HG03432 (cell line): ENCODE data around the gene PDIK1L.

Experiments used
- ATAC-seq: cut with Tn5 transposase; IDR thresholded peaks from one replicate; pipeline ENCODE4 v1.9.1; 2021; ENCODE audit warnings: mild to moderate bottlenecking, moderate library complexity; ENCODE audit not compliant: unreplicated experiment

The PDIK1L gene

DNA sequence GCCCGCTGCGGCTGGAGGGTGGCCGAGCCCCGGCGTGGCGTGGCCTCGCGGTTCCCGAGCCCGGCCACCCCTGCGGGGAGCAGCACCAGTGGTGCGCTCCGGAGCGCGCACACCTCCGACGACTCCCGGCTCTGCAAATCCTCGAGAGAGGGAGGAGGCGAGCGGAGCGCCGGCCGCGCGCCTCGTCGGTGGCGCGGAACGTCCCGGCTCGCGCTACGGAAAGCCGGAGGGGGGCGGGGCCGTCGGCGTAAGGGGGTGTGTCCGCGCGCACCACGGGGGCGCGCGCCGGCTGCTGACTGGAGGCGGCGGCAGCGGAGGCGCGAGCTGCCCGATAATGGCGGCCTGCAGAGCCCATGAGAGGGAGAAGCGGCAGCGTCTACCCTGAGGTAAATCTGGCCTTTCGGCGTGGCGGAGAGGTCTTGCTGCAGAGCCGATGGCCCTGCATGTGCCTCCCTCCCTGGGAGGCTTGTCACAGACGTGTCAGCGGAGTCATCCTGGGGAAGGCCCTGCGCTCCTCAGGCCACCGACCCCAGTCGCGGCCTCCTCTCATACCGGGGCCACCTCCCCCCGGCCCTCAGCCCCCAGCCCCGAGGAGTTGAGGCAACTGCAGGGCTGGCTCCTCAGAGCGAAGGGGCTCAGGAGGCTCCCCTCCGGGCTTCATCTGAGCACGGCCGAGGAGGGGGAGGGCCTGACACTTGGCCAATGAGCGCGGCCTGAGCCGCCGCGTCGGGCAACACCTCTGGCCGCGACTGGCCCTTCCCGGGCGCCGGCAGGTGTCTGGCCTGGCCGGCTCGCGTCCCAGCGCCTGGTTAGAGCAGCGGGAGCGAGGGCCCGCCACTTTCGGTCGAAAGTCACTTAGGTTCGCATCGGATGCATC is at the start of gene PDIK1L:
PDIK1L (plus strand) TSS at position 295 of the 877 bp plus-strand sequence. CDS start 2,485 bp downstream, outside the sequence.
- ATAC-seq, result peak; percentile 75

DNA sequence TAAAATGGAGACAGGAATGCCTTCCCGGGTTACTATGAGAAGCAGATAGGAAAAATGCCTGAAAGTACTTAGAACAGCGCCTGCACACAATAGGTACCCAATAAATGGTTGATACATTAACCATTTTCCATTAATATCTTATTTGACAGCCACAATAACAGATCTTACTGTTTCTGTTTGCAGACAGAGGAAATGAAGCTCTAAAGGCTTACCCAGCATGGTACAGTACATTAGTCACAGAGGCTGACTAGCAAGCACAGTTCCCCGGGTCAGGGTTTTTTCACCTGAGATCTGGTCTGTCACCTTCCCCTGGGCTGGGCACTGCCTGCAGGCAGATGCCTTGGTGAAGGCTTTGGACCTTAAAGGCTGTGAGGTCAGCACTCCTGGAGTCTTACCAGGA is 47.1 kb upstream of the PDIK1L start:
- ATAC-seq, result no peak

DNA sequence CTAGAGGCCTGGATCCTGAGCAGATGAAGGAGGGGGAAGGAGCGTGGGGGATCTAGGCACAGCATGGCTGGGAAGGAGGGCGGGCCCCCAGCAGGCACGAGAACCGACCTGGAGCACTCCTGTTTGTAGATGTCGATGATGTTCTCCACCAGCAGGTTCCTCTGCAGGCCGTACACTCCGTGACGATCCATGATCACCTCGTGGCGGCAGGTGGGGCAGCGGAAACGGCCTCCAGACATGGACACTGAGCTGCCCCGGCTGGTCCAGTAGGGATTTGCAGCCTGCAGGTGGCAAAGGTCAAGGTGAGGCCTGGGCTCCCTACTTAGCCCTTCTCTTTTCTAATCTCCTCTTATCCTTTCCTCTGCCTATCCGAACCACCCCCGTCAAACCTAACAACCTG is 45.5 kb upstream of the PDIK1L start:
- ATAC-seq, result no peak

DNA sequence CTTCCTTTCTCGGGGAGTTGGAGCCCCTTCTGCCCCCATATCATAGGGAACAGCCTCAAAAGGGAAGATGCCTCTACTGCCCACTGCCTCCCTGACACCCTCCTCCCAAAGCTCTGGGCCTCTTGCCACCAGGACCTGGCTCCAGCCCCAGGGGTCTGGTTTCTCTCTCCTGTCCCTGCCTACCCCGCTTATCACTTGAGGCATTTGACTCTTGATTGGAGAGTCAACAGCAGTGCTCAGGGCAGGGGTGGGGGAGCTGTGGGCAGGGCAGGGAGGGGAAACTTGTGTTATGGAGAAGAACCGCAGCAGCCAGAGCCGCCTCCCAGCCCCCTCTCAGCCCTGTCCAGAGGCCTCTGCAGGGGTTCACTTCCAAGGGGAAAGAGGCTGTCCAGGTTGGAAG is 44.8 kb upstream of the PDIK1L start:
- no peak for ATAC-seq

DNA sequence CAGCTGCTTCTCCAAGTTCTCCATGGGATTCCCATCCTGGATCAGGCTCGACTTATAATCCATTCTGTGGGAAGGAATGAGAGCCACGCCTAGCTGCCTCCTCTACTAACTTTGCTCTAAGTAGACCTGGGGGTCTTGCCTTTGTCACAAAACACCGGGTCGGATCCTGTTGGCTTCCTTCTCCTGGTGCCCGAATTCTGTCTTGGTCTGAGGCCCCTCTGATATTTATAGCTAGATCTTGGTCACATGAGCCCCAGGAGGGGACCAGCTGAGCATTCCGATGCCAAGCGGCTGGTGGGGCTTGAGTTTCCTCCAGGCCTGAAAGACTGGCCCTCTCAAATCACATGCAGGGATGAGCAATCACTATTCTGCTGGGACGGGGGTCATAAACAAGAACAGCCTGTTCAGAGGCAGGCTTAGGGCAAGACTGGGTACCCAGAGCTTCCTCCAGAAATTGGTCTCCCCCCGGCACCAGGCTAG is 44.2 kb upstream of the PDIK1L start, which contains the start of gene TRIM63:
TRIM63 (minus strand) TSS at position 199 of the 480 bp plus-strand sequence; CDS start at position 63, 136 bp downstream.
- no peak for ATAC-seq

DNA sequence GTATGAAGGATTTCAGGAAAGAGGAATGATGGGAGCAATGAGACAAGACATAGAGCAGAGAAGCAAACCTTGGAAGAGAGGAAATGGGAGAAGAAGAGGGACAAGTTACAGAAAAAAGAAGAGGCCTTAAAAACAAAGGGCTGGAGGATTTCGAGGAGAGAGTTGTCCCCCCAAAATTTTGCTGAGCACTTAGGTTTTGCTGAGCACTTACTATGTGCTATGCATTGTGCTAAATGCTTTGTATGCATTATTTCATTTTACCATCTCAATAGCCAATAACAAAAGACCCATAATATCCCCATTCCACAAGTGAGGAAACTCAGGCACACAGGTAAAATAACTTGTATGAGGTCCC is 41.7 kb upstream of the PDIK1L start:
- no peak for ATAC-seq

DNA sequence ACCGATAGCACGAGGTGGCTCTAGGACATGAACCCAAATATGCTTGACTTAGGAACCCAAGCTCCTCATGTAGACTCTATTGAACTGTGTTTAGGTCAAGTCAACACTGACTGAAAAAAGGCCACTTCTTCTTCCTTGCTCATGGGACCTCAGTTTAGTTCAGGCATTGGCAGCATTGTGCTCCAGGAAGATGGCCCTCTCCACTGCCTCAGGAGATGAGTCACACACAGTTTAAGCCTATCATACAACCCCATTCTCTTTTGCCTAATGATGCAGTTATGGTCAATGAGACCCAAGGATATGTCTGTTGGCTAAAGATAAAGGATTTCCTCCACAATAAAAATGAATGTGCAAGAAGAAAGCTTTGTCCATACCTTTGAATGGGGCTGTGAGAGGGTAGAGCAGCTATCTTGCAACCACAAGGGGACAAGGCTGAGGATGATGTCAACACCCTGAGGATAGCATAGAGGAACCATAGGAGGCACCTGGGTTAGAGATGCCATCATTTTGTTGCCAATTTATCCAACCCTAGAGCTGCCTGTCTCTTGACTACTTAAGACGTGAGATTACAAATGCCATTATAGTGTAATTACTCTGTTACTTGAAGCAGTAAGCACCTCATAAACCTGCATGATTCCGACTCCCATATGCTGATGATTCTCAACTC is 41.2 kb upstream of the PDIK1L start:
- no peak for ATAC-seq

DNA sequence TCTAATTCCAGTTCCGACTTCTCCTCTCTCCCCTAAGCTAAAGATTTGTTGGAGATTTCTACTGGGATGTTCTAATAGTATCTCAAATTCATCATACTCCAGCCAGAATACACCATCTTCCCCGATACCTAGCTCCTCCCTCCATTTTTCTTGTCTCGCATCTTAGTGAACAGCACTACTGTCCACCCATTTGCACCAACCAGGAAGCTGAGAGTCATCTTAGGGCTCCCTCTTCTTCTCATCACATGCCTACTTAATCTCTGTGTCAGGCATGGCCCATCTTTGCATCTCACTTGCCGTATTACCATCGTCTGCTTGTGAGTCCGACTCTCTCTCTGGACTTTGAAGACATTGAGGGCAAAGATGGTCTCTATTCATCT is 40.7 kb upstream of the PDIK1L start:
- no peak for ATAC-seq

DNA sequence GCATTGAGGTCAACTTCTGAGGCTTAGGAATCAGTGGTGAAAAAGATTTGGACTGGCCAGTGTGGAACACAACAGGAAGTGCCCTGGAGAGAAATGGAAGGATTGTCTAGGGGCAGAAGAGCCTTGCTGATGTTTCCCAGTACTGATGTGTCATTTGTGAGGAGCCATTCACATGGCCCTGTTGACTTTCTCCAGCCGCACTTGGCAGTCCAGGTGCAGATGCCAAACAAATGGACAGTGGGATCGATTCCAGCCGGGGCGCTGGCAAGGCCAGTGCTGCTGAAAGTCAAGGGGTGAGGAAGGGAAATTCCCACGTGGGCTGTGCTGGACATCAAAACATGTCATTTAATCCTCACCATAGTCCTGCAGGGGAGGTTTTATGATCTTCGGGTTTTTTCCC is 39.3 kb upstream of the PDIK1L start:
- ATAC-seq, result no peak

DNA sequence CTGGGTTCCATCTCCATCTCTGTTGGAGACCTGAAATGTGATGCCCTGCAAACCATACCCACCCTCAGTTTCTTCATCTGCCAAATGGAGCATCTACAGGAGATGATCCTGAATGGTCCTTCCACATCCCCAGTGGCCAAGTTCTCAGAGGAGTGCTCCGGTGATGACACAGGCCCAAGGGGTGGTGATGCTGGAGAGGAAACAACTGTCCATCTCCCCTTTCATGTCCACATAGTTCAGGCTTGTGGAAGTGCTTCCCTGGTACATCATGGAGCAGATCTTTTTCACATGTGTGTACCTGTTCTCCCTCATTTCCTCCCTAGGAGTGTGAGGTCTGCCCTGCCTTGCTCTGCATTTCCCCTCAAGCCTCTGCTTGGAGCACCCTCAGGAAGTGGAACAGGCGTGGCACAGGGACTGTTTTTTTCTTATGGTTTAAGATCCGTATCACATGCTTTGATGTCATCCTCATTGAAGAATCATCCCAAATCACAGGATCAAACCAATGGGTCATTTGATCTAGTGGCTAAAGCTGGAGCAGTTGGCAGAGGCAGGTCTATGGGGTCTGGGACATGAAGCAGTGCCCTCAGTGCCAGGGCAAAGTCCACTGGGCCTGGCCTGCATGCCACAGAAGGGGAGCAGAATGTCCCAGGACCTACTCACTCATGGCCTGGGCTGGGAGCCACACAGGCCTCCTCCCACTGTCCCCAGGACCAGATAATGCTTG is 36.0 kb upstream of the PDIK1L start:
- no peak for ATAC-seq

DNA sequence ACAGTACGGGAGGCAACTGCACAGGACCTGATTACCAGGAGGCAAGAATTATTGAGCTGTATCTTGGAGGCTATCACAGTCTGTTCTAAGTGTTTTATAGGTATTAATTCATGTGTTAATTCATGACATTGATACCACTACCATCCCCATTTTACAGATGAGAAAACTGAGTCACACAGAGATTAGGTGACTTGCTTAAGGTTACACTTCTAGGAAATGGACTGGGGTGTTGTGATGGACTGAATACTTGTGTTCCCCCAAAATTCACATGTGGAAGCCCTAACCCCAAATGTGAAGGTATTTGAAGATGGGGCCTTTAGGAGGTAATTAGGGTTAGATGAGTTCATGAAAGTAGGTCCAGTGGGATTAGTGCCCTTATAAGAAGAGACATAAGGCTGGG is 34.1 kb upstream of the PDIK1L start:
- ATAC-seq, result no peak

DNA sequence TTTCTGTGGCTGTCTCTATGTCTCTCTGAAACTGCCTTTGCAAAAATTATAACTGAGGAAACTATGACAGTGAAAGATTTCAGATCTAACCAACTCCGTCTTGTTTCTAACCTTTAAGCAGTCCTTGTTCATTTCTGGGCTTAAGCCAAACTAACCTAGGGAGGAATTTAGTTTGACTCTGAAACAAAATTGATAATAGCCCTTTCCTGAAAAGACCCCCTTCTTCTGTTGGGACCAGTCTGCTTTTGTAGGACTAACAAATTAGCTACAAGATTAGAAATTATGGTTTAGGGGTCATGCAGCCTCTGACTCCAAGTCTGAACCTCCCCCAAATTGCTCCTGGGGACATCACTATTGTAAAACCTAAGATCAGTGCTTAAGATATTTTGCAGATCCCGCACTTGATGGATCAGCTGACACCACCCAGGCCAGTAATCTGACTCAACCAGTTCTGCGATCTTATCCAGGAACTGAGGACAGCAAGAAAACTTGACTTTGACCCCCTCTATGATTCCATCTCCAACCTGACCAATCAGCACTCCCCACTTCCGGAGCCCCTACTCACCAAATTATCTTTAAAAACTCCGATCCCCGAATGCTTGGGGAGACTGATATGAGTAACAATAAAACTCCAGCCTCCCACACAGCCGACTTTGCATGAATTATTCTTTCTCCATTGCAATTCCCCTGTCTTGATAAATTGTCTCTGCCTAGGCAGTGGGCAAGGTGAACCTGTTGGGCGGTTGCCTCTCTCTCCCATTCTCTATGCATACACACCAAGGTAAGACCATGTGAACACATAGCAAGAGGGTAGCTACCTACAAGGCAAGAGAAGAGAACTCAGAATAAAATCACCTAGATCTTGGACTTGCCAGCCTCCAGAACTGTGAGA is 33.1 kb upstream of the PDIK1L start:
- no peak for ATAC-seq

DNA sequence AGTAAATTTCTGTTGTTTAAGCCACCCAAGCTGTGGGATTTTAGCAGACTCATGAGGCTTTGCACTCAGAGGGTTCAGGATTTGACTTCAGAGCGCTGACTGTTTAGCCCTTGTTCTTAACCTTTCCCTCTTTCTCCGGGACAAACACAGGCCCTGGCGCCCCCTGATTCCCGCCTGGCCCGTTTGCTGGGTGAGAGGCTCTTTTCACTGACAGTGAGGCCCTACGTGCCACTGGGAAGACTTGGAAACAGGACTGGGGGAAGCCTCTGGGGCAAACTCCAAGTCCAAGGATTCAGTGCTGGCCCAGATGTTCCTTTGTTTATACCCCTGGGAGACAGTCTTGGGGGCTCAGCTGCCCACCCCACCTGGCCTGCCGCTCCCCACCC is 32.5 kb upstream of the PDIK1L start:
- no peak for ATAC-seq

DNA sequence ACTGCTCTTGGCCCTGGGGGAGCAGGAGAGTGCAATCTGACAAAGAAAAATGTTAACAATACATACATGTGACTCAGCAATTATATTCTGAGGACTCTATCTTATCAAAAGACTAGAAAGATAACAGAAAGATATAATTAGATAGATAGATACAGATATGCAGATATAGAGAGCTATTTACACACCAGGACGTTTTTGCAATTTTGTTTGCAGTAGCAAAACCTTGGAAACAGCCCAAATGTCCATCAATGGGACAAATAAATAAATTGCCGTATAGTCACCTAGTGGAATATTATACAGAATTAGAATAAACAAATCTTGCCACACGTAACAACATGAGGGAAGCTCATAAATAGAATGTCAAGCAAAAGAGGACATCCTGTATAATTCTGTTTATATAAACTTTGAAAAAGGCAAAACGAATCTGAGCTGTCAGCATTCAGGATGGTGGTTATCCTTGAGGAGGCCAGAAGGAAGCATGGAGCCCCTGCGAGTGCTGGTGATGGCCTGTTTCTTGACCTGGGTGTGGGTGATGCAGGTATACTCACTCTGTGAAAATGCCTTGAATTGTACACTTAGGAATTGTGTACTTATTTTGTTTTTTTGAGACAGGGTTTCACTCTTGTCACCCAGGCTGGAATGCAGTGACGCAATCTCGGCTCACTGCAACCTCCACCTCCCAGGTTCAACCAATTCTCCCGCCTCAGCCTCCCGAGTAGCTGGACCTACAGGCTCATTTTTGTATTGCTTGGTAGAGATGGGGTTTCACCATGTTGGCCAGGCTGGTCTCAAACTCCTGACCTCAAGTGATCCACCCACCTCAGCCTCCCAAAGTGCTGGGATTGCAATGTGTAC is 31.4 kb upstream of the PDIK1L start:
- ATAC-seq, result no peak

DNA sequence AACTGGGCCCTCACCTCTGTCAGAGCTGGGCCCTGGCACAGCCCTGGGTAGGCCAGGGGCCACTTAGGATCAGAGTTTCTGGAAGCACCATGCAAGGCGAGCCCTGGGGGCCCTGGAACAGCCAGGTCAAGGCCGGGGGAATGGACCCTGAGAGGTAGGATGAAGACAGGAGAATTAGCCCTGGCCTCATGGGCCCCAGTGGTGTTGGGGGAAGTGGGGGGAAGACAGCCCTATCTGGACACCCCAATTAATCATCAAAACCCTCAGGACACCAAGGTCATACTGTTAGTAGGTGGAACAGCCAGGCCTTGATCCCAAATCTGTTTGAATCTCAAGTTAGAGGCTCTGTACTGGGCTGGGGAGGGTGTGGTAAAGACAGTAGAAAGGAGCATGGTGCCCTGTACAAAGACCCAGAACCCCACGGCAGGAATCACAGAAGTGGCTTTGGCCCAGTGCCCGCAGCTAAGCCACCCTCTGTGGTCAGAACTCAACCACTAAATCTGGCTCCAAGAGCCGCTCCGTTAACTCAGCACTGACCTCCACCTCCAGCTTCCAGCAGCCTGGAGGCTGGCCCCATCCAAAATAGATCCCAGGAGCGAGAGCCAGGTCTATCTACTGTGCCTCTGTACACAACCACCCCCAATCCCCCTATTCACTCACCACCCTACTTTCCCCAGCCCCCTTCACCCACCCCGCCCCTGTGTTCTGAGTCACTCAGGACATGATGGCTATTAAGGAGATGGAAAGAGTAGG is 30.2 kb upstream of the PDIK1L start:
- no peak for ATAC-seq

DNA sequence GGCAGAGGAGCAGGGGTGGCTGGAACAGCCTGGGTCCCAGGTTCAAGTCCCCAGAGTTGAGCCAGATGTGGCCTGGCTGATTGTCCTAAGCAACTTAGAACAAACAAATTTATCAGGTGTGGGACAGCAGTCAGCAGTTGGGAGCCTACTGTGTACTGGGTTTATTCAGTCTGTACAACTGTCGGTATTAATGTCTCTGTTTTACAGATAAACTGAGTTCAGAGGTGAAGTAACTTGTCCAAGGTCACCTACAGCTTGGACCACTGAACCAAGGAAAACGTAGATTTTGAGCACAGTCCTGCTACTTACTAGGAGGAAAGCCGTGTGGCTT is 29.6 kb upstream of the PDIK1L start:
- no peak for ATAC-seq

DNA sequence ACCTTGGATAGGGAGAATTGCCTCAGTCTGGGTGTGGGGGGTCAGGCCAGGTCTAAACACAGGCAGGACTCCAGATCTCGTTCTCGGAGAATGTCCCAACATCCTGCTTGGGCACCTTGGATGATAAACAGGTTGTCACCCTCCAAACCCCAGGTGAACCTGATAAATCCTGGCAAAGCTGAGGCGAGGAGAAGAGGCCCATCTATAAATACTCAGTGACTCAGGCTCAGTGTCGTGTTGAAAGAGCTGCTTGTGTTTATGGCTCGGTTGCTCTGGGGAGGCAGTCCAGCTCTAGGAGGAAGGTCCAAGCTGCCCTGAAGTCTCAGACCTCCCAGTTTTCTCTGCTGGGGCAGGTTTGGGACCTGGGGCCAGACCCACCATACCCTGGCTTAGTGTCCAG is 28.4 kb upstream of the PDIK1L start:
- ATAC-seq, result no peak

DNA sequence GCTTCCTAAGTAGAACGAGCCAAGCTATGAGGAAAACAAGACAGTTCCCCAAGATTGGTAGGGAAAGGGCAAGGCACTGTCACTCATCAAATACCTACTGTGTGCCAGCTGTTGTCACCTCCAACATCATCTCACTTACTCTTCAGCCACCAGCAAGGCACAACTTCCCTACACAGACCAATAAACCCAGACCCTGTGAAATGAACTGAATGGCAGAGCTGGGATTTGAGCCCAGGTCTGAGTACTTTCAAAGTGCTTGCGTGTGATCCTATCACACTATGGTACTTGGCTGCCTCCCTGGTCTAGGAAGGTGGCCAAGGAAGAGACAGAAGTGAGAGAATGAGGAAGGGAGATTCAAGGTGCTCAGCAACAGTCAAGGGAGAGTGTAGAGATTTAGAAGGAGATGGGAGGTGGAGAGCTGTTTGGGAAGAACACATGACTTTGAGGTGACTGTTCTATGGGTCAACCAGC is 27.5 kb upstream of the PDIK1L start:
- no peak for ATAC-seq

DNA sequence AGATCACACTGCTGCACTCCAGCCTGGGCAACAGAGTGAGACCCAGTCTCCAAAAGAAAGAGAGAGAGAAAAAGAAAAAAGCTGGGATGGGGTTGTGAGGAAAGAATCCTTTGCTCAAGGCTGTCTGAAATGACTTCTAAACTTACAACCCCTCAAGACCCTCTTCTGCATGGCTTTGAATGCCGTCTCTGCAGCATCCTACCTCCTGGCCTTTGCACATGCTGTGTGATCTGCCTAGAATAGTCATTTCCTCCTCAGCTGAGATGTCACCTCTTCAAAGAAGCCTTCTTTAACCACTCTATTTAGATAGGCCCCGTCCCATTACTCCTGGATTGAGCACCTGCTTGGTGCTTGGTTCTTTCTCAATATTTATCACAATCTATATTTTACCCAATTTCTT is 26.8 kb upstream of the PDIK1L start:
- ATAC-seq, result no peak
